ENCODE measurements around the gene PCNX3. TPM values are rescaled to one million over a fixed set of nuclear protein-coding genes. Genes with fewer than 3 reads are reported as not detected.

Gene PCNX3
- total and polyA plus RNA-seq, 10 of the 15 experiments (the other 5 are each of a cell fraction or from before 2014, with no cell fraction given) = 0.03 to 46.6 (median 8.4) TPM

GRCh38 chr11:65642014-65642671 is 26.6 kb downstream of the PCNX3 start:
- Histone ChIP-seq H3K4me1 (ENCODE audit: control insufficient read depth, insufficient read depth, low read length) (peaks cover 34% of the 10 kb centered on the region), H4K20me1 (ENCODE audit: control insufficient read depth, insufficient read depth) (no peaks in the 10 kb centered on the region), H3K27me3 (replicated peaks in 1 of 2; ENCODE audit: control insufficient read depth in 2 of 2, insufficient read depth in 2 of 2, low read length in 1 of 2) (no peaks in the 10 kb centered on the region), H3K79me2 (ENCODE audit: control insufficient read depth, insufficient read depth, low read length) (peaks cover 42% of the 10 kb centered on the region), H3K9ac (ENCODE audit: control insufficient read depth, insufficient read depth, low read length) (peak overlapping the region; percentile 46; the same call in 1 of the 2 replicates), H3K4me2 (ENCODE audit: control insufficient read depth, insufficient read depth) (peak overlapping the region; percentile 99), H3K36me3 (ENCODE audit: control insufficient read depth in 2 of 2, insufficient read depth in 2 of 2, low read length in 1 of 2) (peaks cover 11 to 30% of the 10 kb centered on the region in 2 experiments), H3K27ac (ENCODE audit: control insufficient read depth, insufficient read depth) (peak overlapping the region; percentile 89; the same call in 1 of the 2 replicates), H3K4me3 (peak overlapping the region; percentile 85), H3K9me3 (replicated peaks; ENCODE audit: control insufficient read depth, insufficient read depth, low read length) (no peaks in the 10 kb centered on the region), H2AFZ (ENCODE audit: control insufficient read depth, low read depth, low read length) (no peak overlapping the region)
- FAIRE-seq (no peak), ATAC-seq (no peak), DNase-seq (ENCODE audit: low read depth, low spot score) (no peak)
- POLR2A ChIA-PET = interaction anchor here (0.6 to 7.6 kb wide), 4 partner anchors 11 to 47 kb away, joined by 4 to 100 read pairs (median 5); partner anchors contain the start of genes PCNX3 and RELA
- SMC1A ChIA-PET (ENCODE audit: uncharacterized antibody, unreplicated experiment) = no interaction called here
- WGBS (ENCODE audit: insufficient coverage, insufficient replicate concordance, low lambda C conversion rate, missing lambda C conversion rate) = 94% methylated on average over 31 of the region's 49 CpGs
- CTCF ChIA-PET = interaction anchor here (0.6 to 1.0 kb wide), 2 partner anchors 10 to 16 kb away, joined by 3 read pairs; no protein-coding TSS in a partner anchor
- RAD21 ChIA-PET (ENCODE audit: unreplicated experiment) = interaction anchor here (0.8 to 0.9 kb wide), 2 partner anchors 27 to 58 kb away, joined by 3 read pairs; partner anchors contain the start of gene PCNX3
- in situ Hi-C loops (cut with MboI) (no loop called here), intact Hi-C loops (cut with micrococcal nuclease; ENCODE audit: unreplicated experiment) (no loop called here)
- no TSS peak for BruUV-seq (replicated peaks)
- TF ChIP-seq SIX5 (IDR thresholded peaks at IDR 0.05; ENCODE audit: low read depth, low read length, severe bottlenecking) (no peak), IKZF1 (conservative IDR thresholded peaks at IDR 0.05) (no peak), CEBPB (IDR thresholded peaks at IDR 0.05; ENCODE audit: borderline replicate concordance in 1 of 2, low read depth in 2 of 2, low read length in 2 of 2) (no peak), POLR2A (IDR thresholded peaks at IDR 0.05; ENCODE audit: low read depth, low read length) (no peak), ZZZ3 (IDR thresholded peaks at IDR 0.05; ENCODE audit: control insufficient read depth, insufficient read length, low read depth) (no peak), YBX1 (IDR thresholded peaks at IDR 0.05) (no peak), CHD4 (IDR thresholded peaks at IDR 0.05) (no peak), NBN (IDR thresholded peaks at IDR 0.05) (no peak), SIN3A (IDR thresholded peaks at IDR 0.05; ENCODE audit: low read depth, low read length) (no peak), KLF5 (IDR thresholded peaks at IDR 0.05; ENCODE audit: partially characterized antibody) (no peak), MYB (IDR thresholded peaks at IDR 0.05; ENCODE audit: borderline replicate concordance, low read depth, low read length) (no peak), NFIC (IDR thresholded peaks at IDR 0.05; ENCODE audit: low read depth, low read length) (no peak), ZNF384 (IDR thresholded peaks at IDR 0.05; ENCODE audit: borderline replicate concordance, low read depth, low read length) (no peak), RELA (IDR thresholded peaks at IDR 0.05; ENCODE audit: borderline replicate concordance, partially characterized antibody) (no peak), ZNF207 (IDR thresholded peaks at IDR 0.05; ENCODE audit: borderline replicate concordance) (no peak), MTA2 (IDR thresholded peaks at IDR 0.05; ENCODE audit: low read depth) (no peak), ETV6 (conservative IDR thresholded peaks at IDR 0.05 in 1 of 2, IDR thresholded peaks at IDR 0.05 in 1 of 2; ENCODE audit: borderline replicate concordance in 1 of 2, low read depth in 1 of 2) (no peak), NR2F1 (conservative IDR thresholded peaks at IDR 0.05) (no peak), TAF1 (IDR thresholded peaks at IDR 0.05; ENCODE audit: borderline replicate concordance, low read depth, low read length) (no peak), CREM (IDR thresholded peaks at IDR 0.05; ENCODE audit: low read depth) (0 out of 2 replicates have a peak, but pooled peaks have one; percentile 18), GATAD2B (conservative IDR thresholded peaks at IDR 0.05; ENCODE audit: low read depth) (peak; percentile 50; the same call in 1 of the 2 replicates), NFYB (IDR thresholded peaks at IDR 0.05; ENCODE audit: insufficient read depth, low read depth, low read length) (peak; percentile 36; the same call in 1 of the 2 replicates)
- TF ChIP-seq, protein P1, sequence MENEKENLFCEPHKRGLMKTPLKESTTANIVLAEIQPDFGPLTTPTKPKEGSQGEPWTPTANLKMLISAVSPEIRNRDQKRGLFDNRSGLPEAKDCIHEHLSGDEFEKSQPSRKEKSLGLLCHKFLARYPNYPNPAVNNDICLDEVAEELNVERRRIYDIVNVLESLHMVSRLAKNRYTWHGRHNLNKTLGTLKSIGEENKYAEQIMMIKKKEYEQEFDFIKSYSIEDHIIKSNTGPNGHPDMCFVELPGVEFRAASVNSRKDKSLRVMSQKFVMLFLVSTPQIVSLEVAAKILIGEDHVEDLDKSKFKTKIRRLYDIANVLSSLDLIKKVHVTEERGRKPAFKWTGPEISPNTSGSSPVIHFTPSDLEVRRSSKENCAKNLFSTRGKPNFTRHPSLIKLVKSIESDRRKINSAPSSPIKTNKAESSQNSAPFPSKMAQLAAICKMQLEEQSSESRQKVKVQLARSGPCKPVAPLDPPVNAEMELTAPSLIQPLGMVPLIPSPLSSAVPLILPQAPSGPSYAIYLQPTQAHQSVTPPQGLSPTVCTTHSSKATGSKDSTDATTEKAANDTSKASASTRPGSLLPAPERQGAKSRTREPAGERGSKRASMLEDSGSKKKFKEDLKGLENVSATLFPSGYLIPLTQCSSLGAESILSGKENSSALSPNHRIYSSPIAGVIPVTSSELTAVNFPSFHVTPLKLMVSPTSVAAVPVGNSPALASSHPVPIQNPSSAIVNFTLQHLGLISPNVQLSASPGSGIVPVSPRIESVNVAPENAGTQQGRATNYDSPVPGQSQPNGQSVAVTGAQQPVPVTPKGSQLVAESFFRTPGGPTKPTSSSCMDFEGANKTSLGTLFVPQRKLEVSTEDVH (IDR thresholded peaks at IDR 0.05; ENCODE audit: low read depth, partially characterized antibody) = no peak
